GM19463 (cell line): ENCODE measurements around the gene HTATIP2.
"Not testable (repeated sequence)": the region's sequence is repeated elsewhere in the genome, so short reads cannot be mapped to it uniquely, and the experiment has no call there.

Source experiments
- ATAC-seq: cut with Tn5 transposase; IDR thresholded peaks from one replicate; pipeline ENCODE4 v1.9.1; 2021; ENCODE audit warnings: mild to moderate bottlenecking, moderate library complexity; ENCODE audit not compliant: unreplicated experiment

The HTATIP2 gene

GRCh38 chr11:20363500-20364340 is at the start of gene HTATIP2:
Gene HTATIP2 (plus strand): TSS chr11:20363714. CDS start chr11:20364238, 524 bp downstream.
- peak; percentile 96 for ATAC-seq

GRCh38 chr11:20315800-20316199 is 47.7 kb upstream of the HTATIP2 start:
- no peak for ATAC-seq

GRCh38 chr11:20321177-20321576 is 42.3 kb upstream of the HTATIP2 start:
- no peak for ATAC-seq

DNA sequence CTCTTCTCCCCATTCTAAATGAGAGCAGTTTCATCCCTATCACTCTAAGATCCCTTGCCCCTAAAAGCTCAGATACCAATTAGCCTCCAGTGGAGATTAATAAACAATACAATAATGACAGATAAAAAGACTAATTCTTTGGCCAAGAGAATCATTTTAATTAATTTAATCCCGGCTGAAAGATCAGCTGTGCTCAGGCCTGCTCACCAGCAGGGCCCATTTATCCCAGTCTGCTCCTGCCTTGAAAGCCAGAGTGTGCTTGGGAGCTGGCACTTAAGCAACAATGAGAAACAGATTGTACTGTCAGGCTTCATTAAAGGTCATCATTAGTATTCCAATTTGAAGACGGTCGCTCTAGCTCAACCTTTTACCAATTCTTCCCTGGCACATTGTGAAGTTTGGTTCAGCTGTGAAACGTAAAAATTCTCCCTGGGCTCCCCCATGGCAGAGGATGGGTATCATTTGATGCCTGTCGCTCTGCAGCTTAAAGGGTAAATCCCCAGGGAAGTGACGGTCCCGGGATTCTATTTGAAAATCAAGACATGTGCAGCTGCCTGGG is 36.1 kb upstream of the HTATIP2 start:
- ATAC-seq, result no peak

DNA sequence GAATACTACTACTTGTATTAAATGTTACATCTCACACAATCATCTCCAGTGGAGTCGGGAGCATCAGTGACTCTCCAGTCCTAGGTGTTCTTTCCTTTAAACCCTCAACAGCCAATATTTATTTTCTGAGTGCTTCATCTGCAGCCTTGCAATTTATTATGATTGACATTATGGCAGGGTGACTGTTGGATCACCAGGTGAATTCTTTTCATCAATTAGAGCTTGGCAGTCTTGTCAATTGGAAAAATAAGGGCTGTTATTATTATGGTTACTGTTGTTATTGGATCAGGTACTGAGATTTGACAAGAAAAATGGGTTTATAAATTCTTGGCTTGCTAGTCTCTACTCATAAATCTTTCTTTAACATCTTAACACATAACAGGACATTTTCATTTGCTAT is 27.5 kb upstream of the HTATIP2 start:
- no peak for ATAC-seq

GRCh38 chr11:20337526-20338154 is 25.9 kb upstream of the HTATIP2 start:
- no peak for ATAC-seq

DNA sequence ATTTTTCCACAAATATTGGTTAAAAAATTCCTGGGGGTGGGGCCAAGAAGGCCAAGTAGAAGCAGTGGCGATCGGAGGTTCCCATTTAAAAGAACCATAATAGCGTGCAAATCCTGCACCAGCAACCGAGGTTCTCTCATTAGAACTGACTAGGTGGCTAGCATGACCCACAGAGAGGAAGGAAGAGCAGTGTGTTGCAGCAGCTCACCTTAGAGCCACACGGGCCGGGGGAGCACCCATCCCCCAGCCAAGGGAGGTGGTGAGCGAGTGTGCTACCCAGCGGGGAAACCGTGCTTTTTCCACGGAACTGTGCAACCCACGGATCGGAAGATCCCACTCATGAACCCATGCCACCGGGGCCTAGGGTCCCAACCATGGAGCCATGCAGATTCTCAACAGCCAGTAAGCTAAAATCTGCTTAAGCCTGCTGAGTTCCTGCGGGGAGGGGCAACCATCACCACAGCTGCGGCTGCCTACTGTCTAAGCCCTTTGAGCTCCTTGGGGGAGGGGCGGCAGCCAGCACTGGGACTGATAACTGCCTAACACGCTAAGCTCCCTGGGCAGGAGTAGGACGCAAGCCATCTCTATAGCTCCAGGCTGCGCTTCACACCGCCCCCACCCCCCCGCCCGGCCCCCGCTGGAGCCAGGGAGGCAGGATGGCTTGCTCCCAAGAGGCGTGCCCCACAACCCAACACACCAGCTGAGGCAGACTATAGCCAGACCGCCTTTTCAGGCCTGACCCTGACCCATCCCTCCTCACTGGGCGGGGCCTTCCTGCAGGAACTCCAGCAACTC is 21.0 kb upstream of the HTATIP2 start:
- no peak for ATAC-seq

DNA sequence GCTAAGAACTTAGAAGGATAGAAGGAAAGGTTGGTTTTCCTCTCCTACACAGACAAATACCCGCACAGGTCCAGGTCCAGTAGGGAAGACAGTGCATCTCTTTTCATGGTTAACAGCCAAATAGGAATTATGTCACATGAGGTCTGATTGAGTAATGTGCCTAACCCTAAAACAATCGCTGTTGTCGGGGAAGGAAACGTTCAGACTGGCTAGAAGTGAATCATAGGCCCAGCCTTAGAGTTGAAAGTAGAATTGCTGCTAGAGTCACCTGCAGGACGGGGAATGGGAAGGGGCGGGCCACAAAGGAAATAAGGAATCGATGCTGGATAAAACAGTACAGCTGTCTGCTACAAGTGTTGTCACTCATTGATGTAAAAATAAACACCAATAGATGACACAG is 12.4 kb upstream of the HTATIP2 start:
- ATAC-seq, result no peak

DNA sequence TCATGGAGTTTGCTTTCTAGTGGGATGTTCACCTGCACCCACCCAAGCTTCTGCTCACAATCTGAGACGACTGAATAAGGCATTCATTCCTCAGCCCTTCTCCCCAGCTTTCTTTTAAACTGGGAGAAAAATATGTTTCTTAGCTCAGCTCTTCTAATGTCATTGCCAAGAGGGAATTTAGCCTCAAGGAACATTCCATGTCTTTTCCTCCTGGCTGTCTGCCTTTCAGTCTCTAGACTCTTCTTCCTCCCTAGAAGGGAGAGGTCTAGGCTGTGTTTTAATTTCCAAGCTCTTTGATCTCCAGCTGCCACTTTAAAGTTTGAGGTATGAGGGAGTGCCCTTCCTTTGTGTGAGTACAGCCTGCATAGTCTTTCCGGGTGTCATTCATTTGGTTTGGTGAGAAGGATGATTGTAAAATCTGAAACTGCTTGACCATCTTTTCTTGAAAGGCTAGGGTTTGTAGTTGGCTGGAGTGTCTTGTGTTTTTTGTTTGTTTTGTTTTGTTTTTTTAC is 11.7 kb upstream of the HTATIP2 start:
- ATAC-seq, result no peak

GRCh38 chr11:20353829-20354434 is 9.6 kb upstream of the HTATIP2 start:
- ATAC-seq, result peak; percentile 58

- peak; percentile 84 for ATAC-seq
These were observed 8.0 kb upstream of the HTATIP2 start for GRCh38 chr11:20355221-20356219.

GRCh38 chr11:20357150-20357549 is 6.4 kb upstream of the HTATIP2 start:
- ATAC-seq, result no peak

DNA sequence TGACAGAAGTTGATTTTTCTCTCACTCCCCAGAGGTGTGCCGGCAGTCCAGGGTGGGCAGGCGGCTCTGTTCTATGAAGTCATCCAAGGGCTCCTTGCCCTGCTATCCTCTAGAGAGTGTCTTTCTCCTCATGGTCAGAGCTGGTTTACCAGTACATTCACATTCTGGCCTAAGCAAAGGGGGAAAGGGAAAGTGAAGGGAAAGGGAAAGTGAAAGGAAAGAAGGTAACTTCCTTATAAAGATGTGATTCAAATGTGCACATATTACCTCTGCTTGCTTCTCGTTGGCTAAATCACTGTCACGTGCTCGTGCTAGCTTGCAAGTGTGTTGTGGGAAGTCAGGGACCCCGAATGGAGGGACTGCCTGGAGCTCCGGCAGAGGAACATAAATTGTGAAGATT is 2.9 kb upstream of the HTATIP2 start:
- no peak for ATAC-seq

DNA sequence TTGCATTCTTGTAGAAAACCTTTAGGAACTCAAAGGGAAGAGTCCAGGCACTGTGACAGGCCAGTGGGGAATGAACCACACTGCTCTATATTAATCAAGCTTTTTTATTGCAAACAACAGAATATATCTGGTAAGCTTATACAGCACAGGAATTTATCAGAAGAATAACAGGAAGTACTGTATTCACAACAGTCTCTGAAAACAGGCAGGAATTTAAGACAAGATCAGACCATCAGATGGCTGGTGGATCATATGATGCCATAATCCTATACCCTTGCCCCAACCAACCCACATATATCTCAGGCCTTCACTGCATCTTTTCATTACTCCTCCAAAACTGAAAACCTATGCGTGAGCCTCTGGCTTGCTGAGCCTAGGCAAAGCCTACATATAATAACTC is 1.0 kb upstream of the HTATIP2 start:
- no peak for ATAC-seq

GRCh38 chr11:20363149-20363499 is 390 bp upstream of the HTATIP2 start:
- ATAC-seq, result peak; percentile 16

- no peak for ATAC-seq
These were observed 853 bp downstream of the HTATIP2 start for GRCh38 chr11:20364341-20364792.

DNA sequence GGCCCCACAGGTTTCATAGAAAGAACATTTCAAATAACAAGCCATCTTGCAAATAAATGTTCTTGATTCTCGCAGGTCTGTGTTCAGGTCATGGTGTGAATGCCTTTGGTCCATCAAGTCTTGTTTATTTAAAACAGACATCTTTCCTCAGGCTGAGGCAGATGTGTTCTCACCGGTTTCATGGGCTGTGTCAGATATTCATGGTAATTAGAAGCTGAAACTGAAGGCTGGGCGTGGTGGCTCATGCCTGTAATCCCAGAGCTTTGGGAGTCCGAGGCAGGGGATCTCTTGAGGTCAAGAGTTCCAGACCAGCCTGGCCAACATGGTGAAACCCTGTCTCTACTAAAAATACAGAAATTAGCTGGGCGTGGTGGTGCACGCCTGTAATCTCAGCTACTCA is 2.0 kb downstream of the HTATIP2 start:
- ATAC-seq, result not testable (repeated sequence)

GRCh38 chr11:20367313-20367948 is 3.9 kb downstream of the HTATIP2 start:
- ATAC-seq, result no peak

GRCh38 chr11:20368438-20368837 is 4.9 kb downstream of the HTATIP2 start:
- no peak for ATAC-seq
